NCI-H82 treated with DMSO at 0.1 percent for 48 hours (cell line): Measurements from ENCODE around the gene C20orf144.
A peak's percentile ranks its signal among the peaks of the same experiment; 100 is the strongest.

Source experiments
- DNase-seq: peaks from one replicate; lab custom pipeline; 2025; ENCODE audit not compliant: unreplicated experiment; lab: John Stamatoyannopoulos, UW

C20orf144 gene

GRCh38 chr20:33664085-33664761, 2.1 kb downstream of the C20orf144 start:
- no peak for DNase-seq

- no peak for DNase-seq
Observed at GRCh38 chr20:33664762-33665144, 2.6 kb downstream of the C20orf144 start.

GRCh38 chr20:33666293-33667244, 4.4 kb downstream of the C20orf144 start, which contains the start of gene ACTL10:
Gene ACTL10 (plus strand): TSS chr20:33666943. CDS start chr20:33667498, 555 bp downstream.
- DNase-seq, result peak; percentile 98

GRCh38 chr20:33667245-33667675, 5.1 kb downstream of the C20orf144 start:
- DNase-seq, result no peak

DNA sequence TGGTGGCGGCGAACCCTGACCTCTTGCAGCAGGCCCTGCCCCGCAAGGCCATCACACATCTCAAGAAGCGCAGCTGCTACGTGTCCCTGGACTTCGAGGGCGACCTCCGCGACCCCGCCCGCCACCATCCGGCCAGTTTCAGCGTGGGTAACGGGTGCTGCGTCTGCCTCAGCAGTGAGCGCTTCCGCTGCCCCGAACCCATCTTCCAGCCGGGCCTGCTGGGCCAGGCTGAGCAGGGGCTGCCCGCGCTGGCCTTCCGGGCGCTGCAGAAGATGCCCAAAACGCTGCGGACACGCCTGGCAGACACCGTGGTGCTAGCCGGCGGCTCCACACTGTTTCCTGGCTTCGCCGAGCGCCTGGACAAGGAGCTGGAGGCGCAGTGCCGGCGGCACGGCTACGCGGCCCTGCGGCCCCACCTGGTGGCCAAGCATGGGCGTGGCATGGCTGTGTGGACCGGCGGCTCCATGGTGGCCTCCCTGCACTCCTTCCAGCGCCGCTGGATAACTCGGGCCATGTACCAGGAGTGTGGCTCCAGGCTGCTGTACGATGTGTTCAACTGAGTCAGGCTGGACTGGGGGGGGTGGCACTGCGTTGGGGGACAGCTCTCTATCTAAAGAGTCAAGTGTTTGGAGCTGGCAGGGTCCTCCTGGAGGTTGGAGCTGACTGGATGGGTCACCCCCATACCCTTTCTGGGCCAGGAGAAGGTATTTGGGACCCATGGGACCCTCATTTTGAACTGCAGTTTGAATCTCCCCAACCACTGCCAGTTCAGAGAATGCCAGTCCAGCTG, 5.7 kb downstream of the C20orf144 start:
- peak; percentile 12 for DNase-seq

- no peak for DNase-seq
Observed at GRCh38 chr20:33668466-33669155, 6.5 kb downstream of the C20orf144 start.

DNA sequence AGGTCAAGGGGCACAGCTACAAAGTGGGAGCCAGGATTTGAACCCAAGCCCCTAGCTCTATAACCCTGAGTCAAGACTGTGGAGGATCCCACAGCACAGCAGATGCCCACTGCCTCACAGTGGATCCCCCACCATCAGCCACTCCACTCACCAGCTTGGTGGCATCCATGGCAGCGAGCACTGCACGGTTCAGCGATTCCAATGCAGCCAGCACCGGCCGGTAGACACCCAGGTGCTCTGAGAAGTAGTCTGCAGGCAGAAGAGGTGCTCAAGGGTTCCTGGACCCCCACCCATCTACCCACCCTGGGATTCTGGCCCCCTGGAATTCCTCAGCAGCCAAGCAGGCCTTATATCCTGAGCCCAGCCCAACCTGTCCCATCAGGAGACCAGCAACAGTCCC, 7.1 kb downstream of the C20orf144 start:
- DNase-seq, result no peak

- DNase-seq, result no peak
Observed at GRCh38 chr20:33669873-33670640, 7.9 kb downstream of the C20orf144 start.

GRCh38 chr20:33670715-33671499, 8.8 kb downstream of the C20orf144 start:
- DNase-seq, result no peak

GRCh38 chr20:33671573-33672288, 9.6 kb downstream of the C20orf144 start:
- DNase-seq, result no peak

DNA sequence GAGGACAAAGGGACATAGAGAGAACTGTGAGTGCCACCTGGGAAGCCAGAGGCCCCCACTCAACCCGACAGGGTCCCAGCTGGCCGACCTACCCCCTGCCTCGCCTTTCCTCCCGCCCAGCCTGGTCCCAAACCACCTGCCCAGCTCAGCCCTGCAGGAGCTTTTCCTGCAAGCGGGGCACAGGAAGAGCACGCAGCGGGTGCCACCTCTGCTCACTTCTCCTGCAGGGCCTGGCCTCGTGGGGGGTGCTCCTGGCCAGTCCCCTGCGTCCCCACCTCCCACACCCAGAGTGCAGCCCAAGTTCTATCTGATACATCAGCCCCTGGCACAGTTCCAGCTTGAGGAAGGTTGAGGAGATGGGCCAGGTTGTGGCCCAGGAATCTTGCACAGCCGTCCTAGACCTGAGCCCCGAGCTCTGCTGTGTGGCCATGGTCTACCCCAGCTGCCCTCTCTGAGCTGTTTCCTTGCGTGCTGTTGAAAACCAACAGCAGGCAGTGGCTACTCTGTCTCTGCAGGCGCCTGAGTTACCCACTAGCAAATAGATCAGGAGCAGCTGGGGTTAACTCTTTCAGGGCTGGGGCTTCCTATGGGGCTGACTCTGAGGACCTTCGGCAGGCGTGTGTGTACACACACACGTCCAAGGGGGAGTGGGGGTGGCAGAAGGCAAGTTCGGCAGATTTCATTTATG, 10.4 kb downstream of the C20orf144 start:
- no peak for DNase-seq

- DNase-seq, result no peak
Observed at GRCh38 chr20:33673114-33673409, 10.9 kb downstream of the C20orf144 start.

- DNase-seq, result no peak
Observed at GRCh38 chr20:33673410-33674293, 11.5 kb downstream of the C20orf144 start.

GRCh38 chr20:33674294-33675135, 12.4 kb downstream of the C20orf144 start, which contains the start of gene NECAB3:
Gene NECAB3 (minus strand): TSS chr20:33674428. CDS start chr20:33674352, 76 bp downstream.
- peak; percentile 60 for DNase-seq

DNA sequence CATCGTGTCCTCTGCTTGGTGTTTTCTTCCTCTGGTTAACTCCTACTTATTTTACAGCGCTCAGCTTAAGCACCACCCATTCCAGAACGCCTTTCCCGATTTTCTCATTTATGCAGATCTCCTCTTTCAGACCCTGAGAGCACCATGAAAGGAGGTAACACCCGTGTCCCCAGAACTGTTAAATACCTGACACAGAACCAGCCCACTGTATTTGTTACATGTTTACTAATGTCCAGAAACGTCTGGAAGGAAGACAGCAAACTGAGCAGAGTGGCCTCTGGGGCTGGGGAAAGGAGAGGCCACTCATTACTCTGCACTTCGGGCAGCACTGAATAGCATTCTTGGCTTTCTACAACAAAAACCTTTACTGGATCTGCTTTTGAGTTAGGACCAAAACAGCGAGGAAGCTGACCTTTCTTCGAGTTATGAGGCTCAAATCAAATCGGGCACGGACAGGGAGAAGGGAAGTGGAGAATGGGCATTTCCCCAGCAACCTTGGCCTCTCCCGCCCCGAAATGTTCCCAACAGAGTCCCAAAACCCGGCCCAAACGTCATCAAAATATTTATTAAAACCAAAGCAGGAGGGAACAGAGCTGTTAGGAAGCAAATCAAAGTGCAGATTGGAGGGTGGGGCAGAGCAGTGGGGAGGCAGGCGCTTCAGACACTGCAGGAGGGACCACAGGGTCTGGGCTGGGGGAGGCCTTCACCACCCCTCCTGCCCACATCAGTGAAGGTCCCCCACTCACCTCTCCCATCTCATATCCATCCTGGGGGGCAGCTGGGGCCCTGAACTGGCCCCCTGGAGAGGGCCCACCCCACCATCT, 13.2 kb downstream of the C20orf144 start:
- DNase-seq, result no peak
